Mammary epithelial cell (primary cell): ENCODE data around the gene ERMP1.

Experiments
- CTCF ChIP-seq, 2 donors: IDR thresholded peaks in 1 of 2; conservative IDR thresholded peaks in 1 of 2; 2 replicates each; pipeline ENCODE4 v1.5.1; 2011 to 2012; ENCODE audit warnings: inconsistent platforms in 2 of 2, low read length in 2 of 2, mild to moderate bottlenecking in 2 of 2, control low read depth in 1 of 2, low read depth in 1 of 2; ENCODE audit not compliant: insufficient read depth in 1 of 2; ENCODE audit errors: extremely low read depth in 1 of 2
- EZH2 ChIP-seq: IDR thresholded peaks from 2 replicates; pipeline ENCODE4 v1.6.1; 2012; ENCODE audit warnings: low read length, inconsistent platforms, borderline replicate concordance

GRCh38 chr9:5863092-5863746, 30.3 kb upstream of the ERMP1 start:
- TF ChIP-seq CTCF (conservative IDR thresholded peaks at IDR 0.05 in 1 of 2, IDR thresholded peaks at IDR 0.05 in 1 of 2; ENCODE audit: extremely low read depth in 1 of 2, insufficient read depth in 1 of 2, low read depth in 1 of 2, low read length in 2 of 2) (no peak), EZH2 (no peak)
